ENCODE data around the gene NEURL4.

NEURL4 gene

DNA sequence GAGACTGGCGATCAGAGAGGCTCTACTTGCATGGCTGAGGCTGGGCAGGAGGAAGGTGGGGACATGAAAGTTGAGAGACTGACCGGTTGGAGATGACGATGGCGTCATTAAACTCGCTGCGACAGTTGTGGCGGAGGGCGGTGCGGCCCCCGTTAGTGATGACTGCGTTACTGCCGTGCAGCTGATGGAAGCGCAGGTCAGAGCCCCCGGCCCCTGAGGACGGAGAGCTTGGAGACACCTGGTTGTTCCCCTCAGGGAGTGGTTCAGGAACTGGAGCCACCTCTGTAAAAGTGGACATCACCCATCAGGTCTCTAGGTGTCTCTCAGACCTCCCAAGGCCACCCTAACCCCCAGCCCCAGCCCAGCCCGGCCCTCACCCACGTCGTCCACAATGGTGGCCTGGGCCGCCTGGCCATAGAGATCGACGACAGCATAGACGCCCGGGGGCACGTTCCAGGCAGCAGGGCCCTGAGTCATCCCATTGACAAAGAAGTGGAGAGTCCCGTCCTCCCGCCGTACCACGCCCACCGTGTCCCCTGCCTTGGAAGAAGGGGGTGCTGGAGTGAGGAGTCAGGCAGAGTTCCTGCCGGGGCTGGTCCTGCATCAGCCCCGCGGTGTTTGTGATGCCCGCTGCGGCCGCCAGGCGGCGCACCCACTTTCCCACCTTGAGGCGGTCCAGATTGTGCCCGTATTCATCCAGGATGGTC is 5.3 kb downstream of the NEURL4 start:
- DNase-seq (ENCODE audit: low spot score): peak; percentile 70

DNA sequence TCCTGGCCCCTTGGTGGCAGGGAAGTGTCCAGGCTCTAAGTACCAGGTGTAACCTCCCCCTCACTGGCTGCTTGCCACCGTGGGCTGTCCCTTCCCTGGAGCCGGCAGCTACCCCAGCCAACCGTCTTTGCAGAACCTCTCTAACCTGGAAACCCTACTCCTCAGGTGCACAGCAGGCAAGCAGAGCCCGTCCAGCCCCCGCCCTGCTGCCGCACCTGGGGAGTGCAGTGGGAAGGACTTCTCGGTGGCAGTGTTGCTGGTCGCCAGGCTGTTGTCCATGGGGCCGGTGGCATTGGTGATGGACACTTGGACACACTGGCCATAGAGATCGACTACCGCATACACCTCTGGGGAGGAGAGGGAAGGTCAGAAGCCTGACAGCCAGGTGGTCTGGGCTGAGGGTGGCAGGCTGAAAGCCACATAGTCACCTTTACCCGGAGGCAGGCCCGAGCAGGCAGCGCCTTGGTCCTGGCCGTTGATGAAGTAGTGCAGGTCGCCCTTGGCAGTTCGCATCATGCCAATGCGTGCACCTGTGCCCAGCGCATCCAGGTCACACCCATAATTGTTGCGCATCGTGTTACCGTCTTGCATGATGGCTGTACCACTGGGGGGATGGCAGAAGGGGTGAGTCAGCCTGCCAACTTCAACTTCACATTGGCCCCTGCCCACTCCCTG is 6.5 kb downstream of the NEURL4 start:
- DNase-seq (ENCODE audit: low spot score): no peak

DNA sequence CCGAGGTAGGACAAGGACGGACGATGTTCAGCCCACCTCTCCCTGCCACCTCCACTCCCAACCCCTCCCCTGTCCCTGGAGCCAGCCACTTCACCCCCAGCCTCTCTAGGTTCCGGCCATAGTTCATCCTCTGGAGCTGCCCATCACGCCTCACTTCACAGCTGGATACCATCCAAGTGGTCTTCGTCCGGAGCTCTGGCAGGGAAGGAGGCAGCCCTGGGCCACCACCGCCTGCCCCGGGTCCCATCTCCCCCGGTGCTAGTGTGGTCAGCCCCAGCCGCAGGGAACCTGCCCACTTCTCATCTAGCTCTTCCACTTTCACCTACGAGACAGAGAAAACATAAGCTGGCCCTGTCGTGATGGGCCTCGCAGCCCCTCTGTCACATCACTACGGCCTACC is 7.7 kb downstream of the NEURL4 start:
- no peak for DNase-seq (ENCODE audit: low spot score)

DNA sequence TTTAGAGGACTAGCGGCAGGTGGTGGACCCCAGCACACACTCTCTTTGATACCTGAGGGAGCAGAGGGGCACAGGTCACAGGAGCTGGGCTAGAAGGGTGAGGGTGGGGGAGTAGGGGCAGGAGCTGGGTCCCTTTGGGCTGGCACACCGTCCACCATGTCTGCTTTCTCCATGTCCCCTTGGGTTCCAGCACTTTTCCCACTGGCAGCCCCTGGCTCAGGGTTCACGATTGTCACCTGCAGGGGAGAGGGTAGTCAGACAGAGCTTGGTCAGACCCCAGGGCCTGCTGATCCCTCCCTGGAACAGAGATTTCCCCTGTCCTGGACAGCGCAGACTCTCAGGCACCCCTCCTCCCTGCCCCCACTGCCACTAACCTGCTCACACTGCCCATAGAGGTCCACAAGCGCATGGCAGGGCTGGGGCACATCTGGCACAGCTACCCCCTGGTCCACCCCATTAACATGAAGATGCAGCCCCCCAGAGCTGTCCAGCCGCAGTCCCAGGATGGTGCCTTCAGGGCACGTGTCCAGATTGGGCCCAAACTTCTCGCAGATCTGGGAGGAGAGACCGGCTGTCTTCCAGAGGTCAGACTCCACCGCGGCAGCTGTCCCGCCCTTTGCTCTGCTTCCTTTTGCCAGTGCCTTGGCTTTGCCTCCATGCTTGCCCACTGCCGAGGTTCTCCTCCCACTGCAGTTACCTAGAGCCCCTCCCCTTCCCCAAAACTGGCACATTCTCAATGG is 10.8 kb downstream of the NEURL4 start:
- no peak for DNase-seq (ENCODE audit: low spot score)

DNA sequence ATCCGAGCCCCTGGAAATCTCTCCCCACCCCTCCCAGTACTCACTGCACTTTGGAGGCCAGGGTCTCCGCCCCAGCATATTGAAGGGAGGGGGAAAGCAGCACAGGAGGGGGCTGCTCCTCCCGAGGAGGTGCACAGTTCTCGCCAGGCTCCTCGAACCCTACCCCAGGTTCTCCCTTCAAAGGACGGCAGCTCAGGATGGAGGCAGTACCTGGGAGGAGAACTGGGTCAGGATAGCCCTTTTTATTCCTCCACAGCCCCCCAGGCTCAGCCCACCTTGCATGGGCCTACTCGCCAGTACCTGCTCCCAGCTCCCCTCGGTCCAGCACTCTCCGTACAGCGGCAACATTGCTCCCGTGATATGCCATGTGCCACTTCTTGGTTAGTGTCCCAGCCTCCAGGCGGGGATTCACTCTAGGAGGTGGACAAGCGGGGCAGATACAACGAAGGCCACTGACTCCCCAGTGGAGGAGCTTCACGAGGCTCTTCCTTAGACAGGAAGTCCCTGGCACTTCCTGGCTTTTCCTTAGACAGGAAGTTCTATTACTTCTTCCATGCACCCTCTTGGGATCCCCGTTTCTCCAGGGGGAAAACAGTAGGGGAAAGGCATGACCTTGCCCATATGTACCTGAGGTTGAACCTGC is 11.9 kb downstream of the NEURL4 start:
- no peak for DNase-seq (ENCODE audit: low spot score)

DNA sequence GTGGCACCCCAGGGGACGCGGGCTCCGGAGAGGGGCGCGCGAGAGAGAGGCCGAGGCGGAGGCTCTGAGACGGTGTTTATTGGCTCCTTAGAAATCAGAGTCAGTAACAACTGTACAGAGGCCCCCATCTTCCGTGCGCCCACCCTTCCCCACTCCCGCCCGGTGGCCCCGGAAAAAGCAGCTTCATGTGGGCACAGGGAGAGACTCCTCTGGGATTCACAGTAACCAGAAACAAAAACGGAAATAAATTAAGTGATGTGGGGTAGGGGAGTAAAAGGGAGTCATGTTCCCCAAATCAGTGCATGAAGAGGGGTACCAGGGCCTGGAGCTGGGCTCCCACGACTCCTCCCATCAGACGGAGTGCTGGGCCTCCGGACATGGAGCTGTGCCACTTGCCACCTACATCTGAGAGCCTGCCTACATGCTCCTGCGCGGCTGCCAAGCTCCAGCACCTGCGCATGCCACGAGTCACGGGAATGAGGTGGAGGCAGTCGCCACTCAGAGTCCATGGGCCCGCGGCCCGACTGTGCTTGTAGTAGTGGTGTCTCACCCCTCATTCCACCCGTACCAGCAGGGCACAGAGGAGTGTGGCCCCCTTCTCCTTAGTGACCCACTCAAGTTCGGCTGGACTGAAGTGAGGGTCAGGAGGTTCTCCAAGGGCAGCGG is 13.4 kb downstream of the NEURL4 start:
- no peak for DNase-seq (ENCODE audit: low spot score)

DNA sequence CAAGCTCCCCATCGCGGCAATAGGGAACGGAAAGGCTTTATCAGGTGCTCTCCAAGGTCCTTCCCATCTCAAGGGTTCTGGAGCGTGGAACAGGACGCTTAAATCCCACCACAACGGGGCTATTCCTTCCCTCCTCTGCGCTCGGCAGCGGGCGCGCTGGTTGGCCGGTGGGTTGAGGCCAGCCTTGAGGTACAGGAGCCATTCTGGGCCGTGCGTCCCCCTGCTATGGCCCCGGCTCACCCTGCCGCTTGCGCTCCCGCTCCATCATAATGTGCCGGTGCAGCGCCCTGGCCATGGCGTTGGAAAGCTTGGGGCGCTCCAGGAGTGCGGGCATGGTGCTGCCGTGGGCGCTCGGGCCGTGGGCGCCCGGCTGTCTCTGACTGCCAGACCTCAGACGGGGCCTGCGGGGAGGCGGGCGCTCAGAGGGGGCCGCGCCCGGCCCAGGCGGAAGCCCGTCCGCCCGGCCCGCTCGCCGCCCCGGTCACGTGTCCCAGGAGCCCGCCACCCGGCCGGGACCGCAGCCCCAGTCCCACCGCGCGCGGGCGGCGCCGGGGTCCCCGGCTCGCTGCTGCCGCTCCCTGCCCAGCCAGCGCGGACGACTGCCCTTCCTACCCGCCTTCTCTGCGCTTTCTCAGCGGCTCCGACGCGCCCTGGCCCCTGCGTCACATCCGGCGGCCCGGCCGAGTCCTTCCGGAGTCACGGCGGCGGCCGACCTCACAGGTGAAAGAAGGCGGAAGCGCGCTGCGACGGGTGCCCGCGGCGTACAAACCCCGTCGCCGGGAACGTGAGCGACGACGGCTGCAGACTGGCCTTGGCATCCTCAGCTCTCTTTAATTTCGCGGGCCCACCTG is 14.2 kb downstream of the NEURL4 start, which contains the start of gene GPS2:
Gene GPS2, minus strand, starts transcription at position 642 of the 851 bp plus-strand sequence. Its CDS starts 308 bp downstream, at position 334.
- peak; percentile 92 for DNase-seq (ENCODE audit: low spot score)

DNA sequence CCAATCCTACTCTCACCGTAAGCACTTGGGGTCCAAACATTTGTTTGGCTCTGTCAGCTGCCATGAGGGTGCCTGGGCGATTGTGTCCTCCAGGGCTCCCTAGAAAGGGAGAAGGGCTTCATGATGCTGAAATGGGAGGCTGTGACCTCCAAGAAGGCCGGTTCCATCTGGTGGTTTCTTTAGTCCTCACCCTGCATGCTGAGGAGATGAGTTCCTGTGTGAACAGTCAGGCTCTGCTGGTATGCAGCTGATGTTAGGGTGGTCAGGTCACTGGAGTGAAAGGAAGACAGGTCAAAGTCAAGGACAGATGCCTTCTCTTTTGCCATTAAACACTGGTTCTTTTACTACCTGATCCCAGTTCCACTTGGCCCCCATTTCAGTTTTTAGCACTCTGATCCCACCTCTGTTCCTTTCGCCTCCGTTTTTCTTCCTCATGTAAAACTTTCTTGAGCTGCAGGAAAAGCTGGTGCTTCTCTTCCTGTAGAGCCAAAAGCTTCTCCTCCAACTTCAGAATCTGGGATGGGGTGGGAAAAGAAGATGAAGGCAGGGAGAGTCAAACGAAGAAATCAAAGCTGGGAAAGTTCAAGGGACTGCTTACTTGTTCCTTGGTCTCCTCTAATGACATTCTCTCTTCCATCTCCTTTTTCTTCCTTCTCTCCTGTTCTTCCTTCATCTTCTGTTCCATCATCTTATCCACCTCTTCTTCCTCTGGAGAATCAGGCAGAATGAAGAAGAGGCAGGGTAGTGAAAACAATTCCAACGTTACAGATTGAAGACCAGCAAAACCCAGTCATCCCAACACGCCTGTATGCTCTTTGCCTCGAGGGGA is 15.0 kb downstream of the NEURL4 start:
- DNase-seq (ENCODE audit: low spot score): no peak

DNA sequence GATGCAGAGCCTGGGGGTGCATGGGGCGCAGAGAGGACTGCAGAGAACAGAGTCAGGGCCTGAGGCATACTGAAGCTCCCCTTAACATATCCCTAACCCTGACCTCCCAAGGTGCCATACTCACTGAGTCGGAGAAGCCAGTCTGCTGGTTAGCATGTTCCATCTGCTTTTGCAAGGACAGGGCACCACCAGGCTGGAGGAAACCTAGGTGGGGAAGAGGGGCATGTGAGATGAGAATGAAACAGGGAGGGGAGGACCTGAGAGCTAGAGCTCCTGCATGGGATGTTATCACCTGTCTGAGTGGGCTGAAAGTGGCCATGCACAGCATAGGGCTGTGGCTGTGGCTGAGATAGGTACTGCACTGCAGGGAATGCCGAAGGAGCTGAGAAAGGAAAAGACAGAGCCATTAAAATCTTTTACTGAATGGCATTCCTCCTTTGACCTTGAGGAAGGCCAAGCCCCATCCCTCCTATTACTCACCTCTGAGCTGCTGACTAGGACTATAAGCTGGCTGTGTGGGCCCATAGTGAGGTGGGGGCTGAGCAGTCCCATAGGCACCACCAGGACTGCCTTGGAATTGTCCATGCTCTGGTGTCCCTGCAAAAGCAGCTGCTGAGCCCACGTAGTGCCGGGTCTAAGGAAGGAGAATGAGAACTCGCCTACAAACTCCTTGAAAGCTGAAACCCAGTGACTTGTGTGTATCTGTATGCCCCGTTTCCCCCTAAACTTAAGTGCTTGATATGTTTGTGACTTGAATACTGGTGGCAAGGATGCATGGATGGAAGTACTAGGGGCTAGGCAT is 15.8 kb downstream of the NEURL4 start:
- no peak for DNase-seq (ENCODE audit: low spot score)

DNA sequence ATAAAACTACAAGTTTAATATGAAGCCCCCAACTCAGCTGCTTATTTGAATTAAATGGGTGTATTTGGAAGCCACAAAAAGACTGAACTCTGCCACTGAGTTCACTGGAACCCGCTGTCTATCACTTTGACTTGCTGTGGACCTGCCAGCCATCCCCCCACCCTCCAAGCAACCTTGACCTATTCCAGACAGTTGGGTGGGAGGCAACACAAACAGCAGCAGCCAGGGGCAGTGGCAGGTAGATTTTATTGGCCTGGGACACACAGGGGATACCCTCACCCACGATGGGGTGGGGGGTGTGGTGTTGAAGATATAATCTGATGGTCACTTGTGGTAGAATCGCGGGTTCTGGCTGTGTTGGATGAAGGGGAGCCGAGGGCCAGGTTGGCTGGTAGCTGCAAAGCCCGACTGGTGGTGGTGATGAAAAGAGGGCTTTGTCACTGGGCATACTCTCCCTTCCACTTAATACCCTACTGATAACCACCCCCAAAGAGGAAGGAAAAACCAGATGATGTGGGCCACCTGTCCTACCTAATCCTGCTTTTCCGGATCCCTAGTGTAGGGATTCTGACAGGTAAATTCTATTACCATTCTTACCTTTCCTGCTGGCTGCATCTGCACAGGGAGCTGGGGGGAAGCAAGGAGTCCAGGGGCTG is 16.6 kb downstream of the NEURL4 start:
- DNase-seq (ENCODE audit: low spot score): no peak

DNA sequence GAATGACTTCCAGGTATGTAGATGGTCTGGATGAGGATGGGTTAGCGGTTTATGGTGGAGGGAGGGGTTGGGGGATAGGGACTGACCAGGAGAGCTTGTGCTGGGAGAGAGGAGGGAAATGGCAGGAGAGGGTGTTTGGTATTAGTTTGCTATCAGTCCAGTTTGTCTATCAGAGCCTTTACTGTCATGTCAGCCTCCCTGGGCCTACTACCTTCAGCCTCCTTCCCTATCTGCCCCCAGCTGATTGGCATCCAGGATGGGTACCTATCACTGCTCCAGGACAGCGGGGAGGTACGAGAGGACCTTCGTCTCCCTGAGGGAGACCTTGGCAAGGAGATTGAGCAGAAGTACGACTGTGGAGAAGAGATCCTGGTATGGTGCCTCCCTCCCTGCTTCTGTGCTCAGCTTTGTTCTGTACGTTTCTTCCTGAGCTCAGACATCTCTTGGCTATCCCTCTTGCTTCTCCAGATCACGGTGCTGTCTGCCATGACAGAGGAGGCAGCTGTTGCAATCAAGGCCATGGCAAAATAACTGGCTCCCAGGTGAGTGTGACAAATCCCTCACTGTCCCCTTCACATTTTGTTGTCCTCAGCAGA is 17.9 kb downstream of the NEURL4 start:
- DNase-seq (ENCODE audit: low spot score): no peak

DNA sequence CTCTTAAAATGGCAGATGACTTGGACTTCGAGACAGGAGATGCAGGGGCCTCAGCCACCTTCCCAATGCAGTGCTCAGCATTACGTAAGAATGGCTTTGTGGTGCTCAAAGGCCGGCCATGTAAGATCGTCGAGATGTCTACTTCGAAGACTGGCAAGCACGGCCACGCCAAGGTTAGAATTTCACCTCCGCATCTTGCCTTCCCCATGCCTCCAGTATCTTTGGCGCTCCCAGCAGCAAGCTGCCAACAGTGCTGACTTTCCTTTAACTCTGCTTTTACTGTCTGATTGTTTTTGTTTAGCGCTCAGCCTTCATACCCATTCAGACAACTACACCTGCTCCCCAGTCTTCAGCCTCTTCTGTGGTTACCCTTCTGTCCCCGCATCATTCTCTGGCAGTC is 19.5 kb downstream of the NEURL4 start:
- no peak for DNase-seq (ENCODE audit: low spot score)

DNA sequence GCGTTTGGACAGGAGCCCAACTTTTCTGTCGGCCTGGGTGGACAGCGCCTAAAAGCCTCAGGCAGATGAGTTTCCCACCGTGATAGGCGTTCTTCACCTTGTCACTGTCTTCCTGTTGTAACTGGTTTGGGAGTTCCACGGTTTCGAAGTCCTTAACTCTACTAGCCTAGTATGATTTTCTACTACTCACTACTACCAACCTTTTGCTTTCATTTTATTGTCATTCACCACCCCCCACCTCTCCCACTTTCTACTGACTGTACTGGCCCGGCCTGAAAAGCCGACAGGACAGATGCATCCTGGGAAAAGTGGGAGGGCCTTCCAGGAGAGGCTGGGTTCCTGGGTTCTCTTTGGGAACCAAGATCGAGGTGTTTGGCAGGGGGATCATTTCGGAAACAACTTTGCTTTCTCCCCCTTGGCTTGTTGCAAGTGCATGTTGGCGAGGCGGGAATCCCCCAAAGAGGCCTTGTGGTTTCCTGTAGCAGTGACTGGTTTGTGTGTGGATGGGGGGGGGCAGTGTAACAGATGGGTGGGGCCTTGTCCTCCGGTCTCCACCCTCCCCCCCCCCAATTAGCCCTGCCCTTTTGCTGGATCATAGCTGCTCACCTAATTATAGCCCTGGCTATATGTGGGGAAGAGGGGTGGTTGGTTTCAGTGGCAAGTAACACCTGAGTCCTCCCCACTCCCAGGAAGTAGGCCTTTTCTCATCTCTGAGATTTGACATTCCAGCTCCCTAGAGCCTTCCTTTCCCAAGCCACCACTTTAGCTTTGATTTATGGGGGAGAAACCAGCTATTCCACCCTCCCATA is 20.3 kb downstream of the NEURL4 start:
- DNase-seq (ENCODE audit: low spot score): peak; percentile 70

DNA sequence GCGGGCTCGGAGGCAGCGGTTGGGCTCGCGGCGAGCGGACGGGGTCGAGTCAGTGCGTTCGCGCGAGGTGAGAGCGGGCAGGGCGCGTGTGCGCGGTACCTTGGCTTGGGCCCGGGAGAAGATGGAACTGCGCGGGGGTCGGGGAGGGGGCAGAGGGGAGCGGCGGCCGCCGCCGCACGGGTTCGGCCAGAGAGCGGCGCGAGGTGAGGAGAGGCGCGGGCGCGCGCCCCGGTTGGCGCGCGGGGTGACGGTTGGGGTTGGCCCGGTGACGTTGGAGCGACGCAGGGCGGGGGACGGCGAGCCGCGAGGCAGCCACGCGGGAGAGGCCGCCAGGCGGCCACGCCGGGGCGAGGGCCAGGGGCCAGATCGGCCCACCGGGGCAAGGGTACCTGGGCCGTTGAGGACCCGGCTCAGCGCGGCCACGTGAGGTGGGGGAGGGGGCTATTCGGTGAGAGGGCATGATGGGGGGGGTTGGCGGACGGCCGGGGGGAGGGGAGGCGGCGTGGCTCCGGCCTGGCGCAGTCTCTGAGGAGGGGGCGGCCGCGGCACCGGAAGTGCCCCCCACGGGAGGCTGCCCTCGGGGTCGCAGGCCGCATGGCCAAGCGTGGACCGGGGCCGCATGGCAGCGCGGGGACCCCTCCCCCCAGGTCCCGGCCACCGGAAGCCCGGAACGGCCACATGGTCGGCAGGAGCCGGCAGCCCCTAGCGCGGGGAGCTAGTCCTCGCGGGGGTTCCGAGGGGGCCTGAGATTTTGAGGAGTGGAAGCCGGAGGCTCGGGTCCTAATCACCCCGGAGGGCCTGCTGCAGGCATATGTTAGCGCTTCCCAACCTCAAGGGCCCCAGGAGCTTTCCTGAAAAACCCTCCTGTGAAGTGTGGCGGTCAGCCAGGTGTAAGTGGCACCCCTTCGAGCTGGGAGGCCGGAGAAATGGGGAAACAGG is 21.2 kb downstream of the NEURL4 start:
- peak; percentile 36 for DNase-seq (ENCODE audit: low spot score)

DNA sequence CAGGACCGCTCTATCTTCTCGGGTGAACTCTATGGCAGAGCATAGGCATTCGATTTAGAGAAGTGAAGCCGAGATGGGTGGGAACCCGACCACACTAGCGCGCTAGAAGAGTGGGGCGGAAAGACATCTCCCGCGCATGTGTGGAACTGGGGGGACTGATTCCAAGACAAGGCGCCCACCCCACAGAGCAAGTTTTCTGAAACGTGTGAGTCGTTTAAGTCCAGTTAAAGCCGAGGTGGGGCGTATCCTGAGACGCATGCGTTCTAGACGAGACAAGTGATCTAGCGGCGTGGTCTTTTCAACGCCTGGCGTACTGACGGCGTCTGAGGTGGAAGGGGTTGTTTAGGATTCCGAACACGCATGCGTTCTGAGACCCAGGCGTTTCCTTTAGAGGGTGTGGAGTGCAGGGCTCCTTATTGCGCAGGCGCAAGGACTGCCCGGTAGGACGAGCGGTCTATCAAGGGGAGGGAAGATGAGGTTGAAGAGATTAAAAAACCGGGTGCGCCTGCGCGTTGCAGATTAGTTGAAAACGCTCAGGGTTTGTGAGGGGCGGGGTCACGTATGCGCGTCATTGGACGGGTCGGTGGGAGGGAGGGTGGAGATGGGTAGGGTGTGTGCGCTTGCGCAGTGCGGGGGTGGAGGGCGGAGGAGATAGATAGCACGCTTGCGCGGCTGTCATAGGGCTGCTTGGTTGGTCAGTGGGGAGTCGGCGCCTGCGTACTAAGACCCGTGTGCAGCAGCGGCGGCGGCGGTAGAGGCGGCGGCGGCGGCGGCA is 22.0 kb downstream of the NEURL4 start, which contains the start of gene EIF5A:
Gene EIF5A, plus strand, starts transcription at position 718 of the 775 bp plus-strand sequence. CDS start 2,008 bp downstream, outside the sequence.
- peak; percentile 99 for DNase-seq (ENCODE audit: low spot score)
